OCI-LY3 (cell line): ENCODE results near the gene TBX22.
"Not testable (repeated sequence)": the region's sequence is repeated elsewhere in the genome, so short reads cannot be mapped to it uniquely, and the experiment has no call there.

Experiments
- H2AFZ ChIP-seq: fragments of 200-600, 300-600 bp; shearing (Covaris generic); 2 replicates; pipeline ENCODE4 v1.6.0; 2014; ENCODE audit warnings: antibody characterized with exemption, low read depth, low read length
- H3K27ac ChIP-seq: fragments of 200-600, 300-600 bp; sonication (generic); 2 replicates; pipeline ENCODE4 v1.5.1; 2014; ENCODE audit warnings: mild to moderate bottlenecking, low read length, moderate library complexity, mixed read lengths
- H3K27me3 ChIP-seq: fragments of 200-600, 300-600 bp; sonication (generic); 2 replicates; pipeline ENCODE4 v1.6.1; 2014; ENCODE audit warnings: low read depth, low read length, mixed read lengths
- H3K36me3 ChIP-seq: fragments of 200-600, 300-600 bp; sonication (generic); replicated peaks from 2 replicates; pipeline ENCODE3; 2014; ENCODE audit warnings: low read depth, low read length, mixed read lengths
- H3K4me1 ChIP-seq: fragments of 300-600, 200-600 bp; sonication (generic); 2 replicates; pipeline ENCODE4 v1.6.1; 2014; ENCODE audit warnings: low read length, mixed read lengths
- H3K4me2 ChIP-seq: fragments of 200-600, 300-600 bp; sonication (generic); 2 replicates; pipeline ENCODE4 v1.6.1; 2014; ENCODE audit warnings: low read length, mixed read lengths
- H3K4me3 ChIP-seq: fragments of 300-600, 200-600 bp; sonication (generic); 2 replicates; pipeline ENCODE4 v1.5.1; 2014; ENCODE audit warnings: antibody characterized with exemption, mild to moderate bottlenecking, low read length, moderate library complexity
- H3K79me2 ChIP-seq: fragments of 300-600, 200-600 bp; shearing (Covaris generic); 2 replicates; pipeline ENCODE4 v1.6.1; 2014; ENCODE audit warnings: mild to moderate bottlenecking, low read length, mixed read lengths
- H3K9ac ChIP-seq: fragments of 300-600, 200-600 bp; shearing (Covaris generic); 2 replicates; pipeline ENCODE4 v1.6.0; 2014; ENCODE audit warnings: mild to moderate bottlenecking, low read length, moderate library complexity
- H3K9me3 ChIP-seq: fragments of 200-600, 300-600 bp; shearing (Covaris generic); 2 replicates; pipeline ENCODE4 v1.6.1; 2014; ENCODE audit warnings: low read length, mixed read lengths; ENCODE audit not compliant: insufficient read depth
- H4K20me1 ChIP-seq: fragments of 200-600, 300-600 bp; sonication (generic); 2 replicates; pipeline ENCODE4 v1.6.1; 2016; ENCODE audit warnings: low read length, mixed read lengths; ENCODE audit not compliant: insufficient read depth
- EZH2phosphoT487 ChIP-seq: fragments of 200-600 bp; shearing (Covaris generic); IDR thresholded peaks from 2 replicates; pipeline ENCODE4 v1.6.1; 2018; ENCODE audit warnings: antibody characterized with exemption, mixed run types, low read depth
- TF ChIP-seq, protein P1 (sequence below): fragments of 200-600, 300-600 bp; sonication (generic); IDR thresholded peaks from 2 replicates; pipeline ENCODE4 v1.5.1; 2014; ENCODE audit warnings: antibody characterized with exemption, low read length, low read depth

The TBX22 gene

DNA sequence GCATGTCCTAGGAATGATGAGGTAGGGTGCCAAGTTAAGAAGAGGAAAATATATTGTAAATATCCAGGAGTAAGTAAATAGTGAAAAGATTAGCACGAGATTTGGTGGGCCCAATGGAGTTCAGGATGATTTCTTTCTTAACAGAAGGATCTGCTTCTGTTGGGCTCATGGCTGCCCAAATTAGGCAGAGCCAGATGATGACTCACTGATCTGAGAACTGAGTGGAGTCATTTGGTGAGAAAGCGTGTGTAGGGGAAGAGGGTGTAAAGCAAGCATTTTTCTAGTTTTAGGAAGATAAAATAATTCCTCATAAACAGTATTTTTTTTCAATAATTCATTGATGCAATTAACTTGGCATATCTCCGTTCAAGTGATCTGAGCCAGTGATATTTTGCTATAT lies 1.6 kb downstream of the TBX22 start:
- Histone ChIP-seq H3K9ac (no peak overlapping the region), H3K4me1 (no peaks in the 10 kb centered on the region; the same call in 1 of the 2 replicates), H3K27me3 (no peaks in the 10 kb centered on the region), H2AFZ (no peak overlapping the region), H3K4me2 (no peak overlapping the region), H3K4me3 (no peak overlapping the region), H3K36me3 (no peaks in the 10 kb centered on the region), H3K79me2 (no peaks in the 10 kb centered on the region), H4K20me1 (no peaks in the 10 kb centered on the region), H3K27ac (no peak overlapping the region; the same call in 1 of the 2 replicates), H3K9me3 (no peaks in the 10 kb centered on the region)
- TF ChIP-seq, protein P1, sequence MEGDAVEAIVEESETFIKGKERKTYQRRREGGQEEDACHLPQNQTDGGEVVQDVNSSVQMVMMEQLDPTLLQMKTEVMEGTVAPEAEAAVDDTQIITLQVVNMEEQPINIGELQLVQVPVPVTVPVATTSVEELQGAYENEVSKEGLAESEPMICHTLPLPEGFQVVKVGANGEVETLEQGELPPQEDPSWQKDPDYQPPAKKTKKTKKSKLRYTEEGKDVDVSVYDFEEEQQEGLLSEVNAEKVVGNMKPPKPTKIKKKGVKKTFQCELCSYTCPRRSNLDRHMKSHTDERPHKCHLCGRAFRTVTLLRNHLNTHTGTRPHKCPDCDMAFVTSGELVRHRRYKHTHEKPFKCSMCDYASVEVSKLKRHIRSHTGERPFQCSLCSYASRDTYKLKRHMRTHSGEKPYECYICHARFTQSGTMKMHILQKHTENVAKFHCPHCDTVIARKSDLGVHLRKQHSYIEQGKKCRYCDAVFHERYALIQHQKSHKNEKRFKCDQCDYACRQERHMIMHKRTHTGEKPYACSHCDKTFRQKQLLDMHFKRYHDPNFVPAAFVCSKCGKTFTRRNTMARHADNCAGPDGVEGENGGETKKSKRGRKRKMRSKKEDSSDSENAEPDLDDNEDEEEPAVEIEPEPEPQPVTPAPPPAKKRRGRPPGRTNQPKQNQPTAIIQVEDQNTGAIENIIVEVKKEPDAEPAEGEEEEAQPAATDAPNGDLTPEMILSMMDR, result no peak
- no peak for TF ChIP-seq EZH2phosphoT487

DNA sequence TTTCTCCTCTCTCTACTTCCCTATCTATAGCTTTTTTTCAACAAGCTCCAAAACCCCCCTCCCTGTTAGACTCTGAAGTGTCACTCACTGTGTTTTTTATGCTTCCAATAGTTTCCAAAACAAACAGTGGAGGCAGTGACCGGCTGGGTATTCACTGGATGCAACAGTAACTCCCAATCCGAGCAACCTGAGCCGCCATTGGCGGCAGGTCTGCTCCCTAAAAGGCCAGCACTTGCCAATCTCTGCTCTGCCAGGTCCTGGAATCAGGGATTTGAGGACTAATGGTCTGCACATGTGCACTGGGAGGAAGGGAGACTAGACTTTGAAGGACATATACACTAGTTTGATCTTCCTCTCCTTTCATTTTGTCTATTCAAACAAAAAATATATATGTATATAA lies 7.1 kb downstream of the TBX22 start:
- H3K27me3 ChIP-seq, result no peaks in the 10 kb centered on the region
- H3K36me3 ChIP-seq, result no peaks in the 10 kb centered on the region
- no peak overlapping the region for H3K27ac ChIP-seq
- H3K9me3 ChIP-seq, result no peaks in the 10 kb centered on the region
- no peak overlapping the region for H3K4me2 ChIP-seq
- no peak overlapping the region for H3K4me3 ChIP-seq
- H3K79me2 ChIP-seq, result no peaks in the 10 kb centered on the region
- no peaks in the 10 kb centered on the region for H4K20me1 ChIP-seq
- H3K9ac ChIP-seq, result no peak overlapping the region
- TF ChIP-seq, protein P1, result no peak
- no peak for TF ChIP-seq EZH2phosphoT487
- no peak overlapping the region for H2AFZ ChIP-seq
- H3K4me1 ChIP-seq, result no peaks in the 10 kb centered on the region

DNA sequence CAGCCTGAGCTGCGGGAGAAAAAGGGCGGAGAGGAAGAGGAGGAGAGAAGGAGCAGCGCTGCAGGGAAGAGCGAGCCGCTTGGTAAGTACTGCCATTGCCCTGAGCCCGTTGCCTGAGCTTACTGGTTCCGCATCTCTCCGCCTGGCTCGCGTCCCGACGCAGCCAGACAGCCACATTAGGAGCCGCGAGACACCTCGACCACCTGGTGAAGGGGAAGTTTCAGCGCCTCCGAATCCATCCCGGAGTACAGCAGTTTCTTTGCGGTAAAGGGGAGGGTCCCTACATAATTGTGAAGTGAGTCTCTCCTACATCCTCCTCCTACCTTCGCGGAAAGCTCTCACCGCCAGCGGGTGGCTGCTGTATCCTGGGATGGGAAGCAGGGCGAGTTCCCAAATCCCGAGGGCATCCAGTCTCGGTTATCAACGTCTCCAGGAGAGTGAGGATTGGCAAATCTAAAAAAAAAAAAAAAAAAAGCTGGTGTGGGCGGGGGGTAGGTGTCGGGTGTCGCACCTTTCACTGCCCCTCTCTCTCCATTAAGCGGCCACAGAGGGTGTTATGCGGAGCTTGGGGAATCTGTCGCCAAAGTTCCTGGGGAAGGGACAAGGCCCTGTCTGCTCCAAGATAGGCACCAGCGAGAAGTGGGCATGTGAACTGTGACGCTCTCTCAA lies 7.9 kb downstream of the TBX22 start:
- Histone ChIP-seq H3K9me3 (no peaks in the 10 kb centered on the region), H3K79me2 (no peaks in the 10 kb centered on the region), H3K9ac (no peak overlapping the region), H4K20me1 (no peaks in the 10 kb centered on the region), H2AFZ (no peak overlapping the region), H3K27ac (no peak overlapping the region), H3K4me3 (no peak overlapping the region), H3K4me1 (no peaks in the 10 kb centered on the region), H3K27me3 (no peaks in the 10 kb centered on the region), H3K36me3 (no peaks in the 10 kb centered on the region), H3K4me2 (no peak overlapping the region)
- no peak for TF ChIP-seq EZH2phosphoT487
- TF ChIP-seq, protein P1, result no peak

DNA sequence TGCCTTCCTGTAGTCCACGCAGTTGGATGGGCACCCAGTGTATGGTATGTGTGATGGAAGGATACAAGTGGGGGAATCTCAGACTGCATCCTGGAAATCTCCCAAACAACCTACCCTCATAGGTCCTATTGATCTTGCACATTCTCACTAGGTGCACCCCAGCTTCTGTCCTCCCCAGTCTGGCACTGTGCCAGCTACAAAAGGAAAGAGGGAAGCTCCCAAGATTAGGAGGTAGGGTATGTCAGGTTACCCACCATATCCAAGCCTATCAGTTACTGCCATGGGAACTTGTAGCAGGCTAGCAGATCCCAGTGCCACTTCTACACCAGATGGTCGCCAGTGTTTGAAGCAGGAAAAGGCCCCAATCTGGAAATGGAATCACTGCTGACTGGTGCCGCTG lies 11.6 kb downstream of the TBX22 start:
- Histone ChIP-seq H3K9ac (no peak overlapping the region), H2AFZ (no peak overlapping the region), H3K79me2 (no peaks in the 10 kb centered on the region), H4K20me1 (no peaks in the 10 kb centered on the region), H3K36me3 (no peaks in the 10 kb centered on the region), H3K27ac (no peak overlapping the region), H3K27me3 (no peaks in the 10 kb centered on the region), H3K4me2 (no peak overlapping the region), H3K4me3 (no peak overlapping the region), H3K4me1 (no peaks in the 10 kb centered on the region), H3K9me3 (no peaks in the 10 kb centered on the region)
- TF ChIP-seq EZH2phosphoT487, result no peak
- TF ChIP-seq, protein P1, result no peak

DNA sequence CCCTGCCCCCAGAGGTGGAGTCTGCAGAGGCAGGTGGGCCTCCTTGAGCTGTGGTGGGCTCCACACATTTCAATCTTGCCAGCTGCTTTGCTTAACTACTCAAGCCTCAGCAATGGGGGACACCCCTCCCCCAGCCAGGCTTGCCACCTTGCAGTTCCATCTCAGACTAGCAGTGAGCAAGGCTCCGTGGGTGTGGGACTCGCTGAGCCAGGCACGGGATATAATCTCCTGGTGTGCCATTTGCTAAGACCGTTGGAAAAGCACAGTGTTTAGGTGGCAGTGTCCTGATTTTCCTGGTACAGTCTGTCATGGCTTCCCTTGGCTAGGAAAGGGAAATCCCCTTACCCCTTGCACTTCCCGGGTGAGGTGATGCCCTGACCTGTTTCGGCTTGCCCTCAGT lies 51.6 kb downstream of the TBX22 start:
- H3K79me2 ChIP-seq, H4K20me1 ChIP-seq, H3K4me2 ChIP-seq, H2AFZ ChIP-seq, H3K27me3 ChIP-seq, H3K27ac ChIP-seq, H3K4me1 ChIP-seq, H3K4me3 ChIP-seq, H3K36me3 ChIP-seq, H3K9ac ChIP-seq, H3K9me3 ChIP-seq: not testable (repeated sequence)

DNA sequence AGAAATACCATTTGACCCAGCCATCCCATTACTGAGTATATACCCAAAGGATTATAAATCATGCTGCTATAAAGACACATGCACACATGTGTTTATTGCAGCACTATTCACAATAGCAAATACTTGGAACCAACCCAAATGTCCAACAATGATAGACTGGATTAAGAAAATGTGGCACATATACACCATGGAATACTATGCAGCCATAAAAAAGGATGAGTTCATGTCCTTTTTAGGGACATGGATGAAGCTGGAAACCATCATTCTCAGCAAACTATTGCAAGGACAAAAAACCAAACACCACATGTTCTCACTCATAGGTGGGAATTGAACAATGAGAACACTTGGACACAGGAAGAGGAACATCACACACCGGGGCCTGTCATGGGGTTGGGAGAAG lies 61.1 kb downstream of the TBX22 start:
- not testable (repeated sequence) for H3K4me1 ChIP-seq, H3K79me2 ChIP-seq, H3K9ac ChIP-seq, H3K9me3 ChIP-seq, H3K4me3 ChIP-seq, H4K20me1 ChIP-seq, H2AFZ ChIP-seq, H3K27ac ChIP-seq, H3K36me3 ChIP-seq, H3K27me3 ChIP-seq, H3K4me2 ChIP-seq
